ENCODE results near the gene C10orf67. TPM values are rescaled to one million over a fixed set of nuclear protein-coding genes. Genes with fewer than 3 reads are reported as not detected.

Gene C10orf67
- total RNA-seq, 1 experiment from 2014 or later, result not detected

GRCh38 chr10:23318359-23318758 lies 26.2 kb downstream of the C10orf67 start:
- Histone ChIP-seq H3K4me3 (replicated peaks in 1 of 2; ENCODE audit: low read depth in 1 of 2, low read length in 2 of 2) (no peak overlapping the region), H3K27ac (ENCODE audit: low read depth, low read length) (no peak overlapping the region), H3K9ac (ENCODE audit: low read length) (no peak overlapping the region), H3K36me3 (ENCODE audit: control insufficient read depth in 1 of 2, insufficient read depth in 2 of 2, low read length in 2 of 2) (no peaks in the 10 kb centered on the region), H3K9me2 (ENCODE audit: insufficient read depth) (no peaks in the 10 kb centered on the region), H4K20me1 (ENCODE audit: insufficient read depth) (no peaks in the 10 kb centered on the region), H2AFZ (ENCODE audit: low read depth, low read length, poor library complexity, severe bottlenecking) (no peak overlapping the region), H3K27me3 (ENCODE audit: insufficient read depth, low read length) (peaks cover 8% of the 10 kb centered on the region; the same call in 1 of the 2 replicates), H3K4me1 (ENCODE audit: control insufficient read depth in 1 of 2, insufficient read depth in 2 of 2, low read length in 2 of 2) (no peaks in the 10 kb centered on the region), H3K79me2 (ENCODE audit: insufficient read depth, low read length) (no peaks in the 10 kb centered on the region), H3K9me3 (ENCODE audit: control insufficient read depth in 1 of 2, insufficient read depth in 1 of 2, low read depth in 1 of 2, low read length in 2 of 2) (no peaks in the 10 kb centered on the region), H3K4me2 (ENCODE audit: low read length) (no peak overlapping the region)
- BruUV-seq (replicated peaks), result no TSS peak
- intact Hi-C loops (cut with micrococcal nuclease), result loop anchor here (5.0 to 10.0 kb wide), 2 partner anchors 334 to 1196 kb away; no protein-coding TSS in a partner anchor
- CTCF ChIA-PET, result no interaction called here
- RAD21 ChIA-PET (ENCODE audit: low non-redundant PET in 1 of 2, low total read pairs in 2 of 2, uncharacterized antibody in 2 of 2, unreplicated experiment in 2 of 2), result no interaction called here
- DNase-seq (ENCODE audit: low read depth, low spot score) (no peak), ATAC-seq (no peak)
- TF ChIP-seq POLR2AphosphoS5 (IDR thresholded peaks at IDR 0.05; ENCODE audit: low read depth, low read length), result no peak
- no peak for TF ChIP-seq MAX (IDR thresholded peaks at IDR 0.05)
- TF ChIP-seq EGR1 (IDR thresholded peaks at IDR 0.05; ENCODE audit: low read depth), result no peak
- no peak for TF ChIP-seq CEBPB (IDR thresholded peaks at IDR 0.05; ENCODE audit: low read depth)
- TF ChIP-seq SIN3A (IDR thresholded peaks at IDR 0.05; ENCODE audit: low read depth), result no peak
- no peak for TF ChIP-seq ZBTB33 (IDR thresholded peaks at IDR 0.05; ENCODE audit: extremely low read depth, insufficient replicate concordance, low read length)
- no peak for TF ChIP-seq REST (IDR thresholded peaks at IDR 0.05; ENCODE audit: low read depth)
- POLR2A ChIA-PET, result no interaction called here

Measured in HCT116 (cell line).